ENCODE measurements around the gene CST4. TPM values are rescaled to one million over a fixed set of nuclear protein-coding genes. Genes with fewer than 3 reads are reported as not detected.
"Not testable (repeated sequence)": the region's sequence is repeated elsewhere in the genome, so short reads cannot be mapped to it uniquely, and the experiment has no call there.

The CST4 gene
- total RNA-seq, 2 donors from 2014 or later: not detected

GRCh38 chr20:23663180-23663579, 25.7 kb downstream of the CST4 start:
- Mint-ChIP-seq H3K4me3 (no peak overlapping the region), H3K9me3 (no peaks in the 10 kb centered on the region), H3K27me3 (no peaks in the 10 kb centered on the region), H3K36me3 (no peaks in the 10 kb centered on the region), H3K4me1 (ENCODE audit: low read depth in 2 of 2) (no peaks in the 10 kb centered on the region), H3K27ac (no peak overlapping the region)
- no peak for DNase-seq (ENCODE audit: low spot score)
- no peak for ATAC-seq

- Mint-ChIP-seq H3K4me1 (ENCODE audit: low read depth in 2 of 2) (no peaks in the 10 kb centered on the region), H3K27me3 (peaks cover 0 to 3% of the 10 kb centered on the region in 2 donors), H3K36me3 (no peaks in the 10 kb centered on the region), H3K27ac (no peak overlapping the region), H3K4me3 (no peak overlapping the region), H3K9me3 (no peaks in the 10 kb centered on the region)
- ATAC-seq: no peak
- no peak for DNase-seq (ENCODE audit: low spot score)
Measured at GRCh38 chr20:23662276-23662870, 26.5 kb downstream of the CST4 start.

DNA sequence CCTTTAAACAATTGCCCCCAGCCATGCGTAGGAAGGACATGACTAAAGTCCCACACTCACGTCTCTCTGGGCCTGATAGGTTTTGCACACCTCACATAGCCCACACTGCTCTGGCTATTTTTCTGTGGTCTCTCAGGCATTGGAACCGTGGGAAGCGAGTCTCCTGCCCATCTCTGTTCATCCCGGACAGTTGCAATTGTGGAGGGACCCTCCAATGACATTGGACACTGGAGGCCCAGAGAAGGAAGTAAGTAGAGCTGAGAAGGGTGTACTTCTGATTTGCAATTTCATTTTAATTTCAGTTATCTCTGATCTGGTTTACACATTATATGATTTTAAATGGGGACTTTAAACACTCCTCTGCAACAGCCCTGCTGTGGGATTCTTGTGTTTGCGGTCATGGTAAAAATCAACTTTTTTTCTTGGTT, 27.8 kb downstream of the CST4 start:
- H3K9me3 Mint-ChIP-seq: no peaks in the 10 kb centered on the region
- no peak overlapping the region for H3K4me3 Mint-ChIP-seq
- peaks cover 0 to 3% of the 10 kb centered on the region in 2 donors for H3K27me3 Mint-ChIP-seq
- no peaks in the 10 kb centered on the region for H3K4me1 Mint-ChIP-seq (ENCODE audit: low read depth in 2 of 2)
- DNase-seq (ENCODE audit: low spot score) (no peak), ATAC-seq (no peak)
- no peak overlapping the region for H3K27ac Mint-ChIP-seq
- H3K36me3 Mint-ChIP-seq: no peaks in the 10 kb centered on the region

DNA sequence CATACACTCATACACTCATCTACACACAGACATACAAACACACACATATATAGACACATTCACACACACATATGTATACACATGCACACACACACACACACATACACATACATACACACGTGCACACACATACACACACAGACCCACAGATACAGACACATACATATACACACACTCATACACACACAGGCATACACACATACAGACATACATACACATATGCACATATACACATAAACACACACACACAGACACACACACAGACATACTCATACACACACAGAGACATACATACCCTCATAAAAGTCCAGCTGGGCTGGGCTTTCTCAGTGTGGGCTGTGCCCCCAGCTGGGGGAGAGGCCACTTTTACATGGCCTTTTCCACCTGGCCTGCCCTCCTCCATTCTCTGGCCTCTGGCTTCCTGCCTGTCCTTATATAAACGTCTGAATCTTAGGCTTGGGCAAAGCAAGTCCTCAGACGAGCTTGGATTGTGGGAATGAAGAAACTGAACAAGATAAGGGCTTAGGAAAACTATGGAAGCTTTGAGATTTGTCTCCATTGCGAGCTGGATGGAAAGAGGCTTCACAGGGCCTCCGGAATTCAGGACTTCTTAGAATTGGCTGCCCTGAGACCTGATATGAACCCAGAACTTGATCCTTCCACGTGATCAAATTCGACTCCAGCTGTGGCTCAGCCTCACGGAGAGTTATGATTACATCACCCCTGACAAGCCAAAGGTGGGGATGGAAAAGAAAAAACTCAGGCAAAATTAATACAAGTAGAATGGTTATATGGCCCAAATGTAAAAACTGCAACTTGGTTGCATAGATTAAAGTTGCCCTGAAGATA, 28.6 kb downstream of the CST4 start:
- ATAC-seq (peak; percentile 30 to 37), DNase-seq (ENCODE audit: low spot score) (no peak)
- Mint-ChIP-seq H3K9me3 (no peaks in the 10 kb centered on the region), H3K36me3 (no peaks in the 10 kb centered on the region), H3K4me3 (no peak overlapping the region), H3K27ac (no peak overlapping the region), H3K27me3 (peaks cover 1 to 3% of the 10 kb centered on the region in 2 donors), H3K4me1 (ENCODE audit: low read depth in 2 of 2) (no peaks in the 10 kb centered on the region)

- not testable (repeated sequence) for H3K36me3 Mint-ChIP-seq; H3K27me3 Mint-ChIP-seq; ATAC-seq; H3K4me1 Mint-ChIP-seq (ENCODE audit: low read depth in 2 of 2); H3K9me3 Mint-ChIP-seq; H3K27ac Mint-ChIP-seq; DNase-seq (ENCODE audit: low spot score); H3K4me3 Mint-ChIP-seq
Measured at GRCh38 chr20:23659610-23659988, 29.2 kb downstream of the CST4 start.

DNA sequence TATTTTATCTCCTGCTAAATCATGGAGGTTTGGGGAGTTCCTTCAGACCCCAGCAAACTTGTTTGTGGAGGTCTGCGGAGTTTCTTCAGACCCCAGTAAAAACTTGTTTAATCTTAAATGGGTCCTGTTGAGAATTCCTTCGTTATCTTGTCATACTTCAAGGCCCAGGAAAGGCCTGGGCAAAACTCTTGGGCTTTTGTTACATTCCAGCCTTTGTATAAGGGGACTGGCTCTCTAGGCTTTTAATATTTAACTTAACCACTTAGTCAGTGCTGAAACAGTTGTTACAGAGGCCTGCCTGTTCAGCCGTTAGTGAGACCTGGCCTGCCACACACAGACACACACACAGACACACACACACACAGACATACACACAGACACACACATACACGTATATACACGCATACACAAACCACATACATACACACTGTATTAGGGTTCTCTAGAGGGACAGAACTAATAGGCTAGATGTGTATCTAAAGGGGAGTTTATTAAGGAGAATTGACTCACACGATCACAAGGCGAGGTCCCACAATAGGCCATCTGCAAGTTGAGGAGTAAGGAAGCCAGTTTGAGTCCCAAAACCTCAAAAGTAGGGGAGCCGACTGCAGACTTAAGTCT, 29.7 kb downstream of the CST4 start:
- Mint-ChIP-seq H3K4me1 (ENCODE audit: low read depth in 2 of 2) (no peaks in the 10 kb centered on the region), H3K9me3 (no peaks in the 10 kb centered on the region), H3K4me3 (no peak overlapping the region), H3K36me3 (no peaks in the 10 kb centered on the region), H3K27me3 (peaks cover 3 to 12% of the 10 kb centered on the region in 2 donors), H3K27ac (no peak overlapping the region)
- ATAC-seq (no peak), DNase-seq (ENCODE audit: low spot score) (no peak)

DNA sequence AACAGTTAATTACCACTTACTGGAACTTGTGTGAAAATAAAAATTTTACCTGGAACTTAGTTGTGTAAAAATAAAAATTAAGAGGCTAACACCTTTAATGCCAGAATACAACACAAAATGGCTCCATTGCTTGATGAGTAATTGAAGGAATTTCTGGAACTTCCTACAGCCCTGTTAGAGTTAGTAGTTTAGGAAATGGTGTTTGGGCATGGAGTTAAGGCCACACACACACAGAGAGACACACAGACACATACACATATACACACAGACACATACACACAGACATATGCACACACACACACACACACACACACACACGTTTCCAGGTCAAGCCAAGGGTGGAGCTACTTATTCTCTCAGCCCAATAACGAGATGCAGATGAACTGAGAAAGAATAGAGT, 30.5 kb downstream of the CST4 start:
- H3K4me1 Mint-ChIP-seq (ENCODE audit: low read depth in 2 of 2): no peaks in the 10 kb centered on the region
- ATAC-seq (no peak), DNase-seq (ENCODE audit: low spot score) (no peak)
- no peaks in the 10 kb centered on the region for H3K36me3 Mint-ChIP-seq
- H3K4me3 Mint-ChIP-seq: no peak overlapping the region
- no peak overlapping the region for H3K27ac Mint-ChIP-seq
- H3K9me3 Mint-ChIP-seq: no peaks in the 10 kb centered on the region
- peaks cover 6 to 18% of the 10 kb centered on the region in 2 donors for H3K27me3 Mint-ChIP-seq

GRCh38 chr20:23657202-23657601, 31.6 kb downstream of the CST4 start:
- DNase-seq (ENCODE audit: low spot score) (no peak), ATAC-seq (no peak)
- H3K36me3 Mint-ChIP-seq: no peaks in the 10 kb centered on the region
- H3K4me1 Mint-ChIP-seq (ENCODE audit: low read depth in 2 of 2): no peaks in the 10 kb centered on the region
- no peak overlapping the region for H3K27ac Mint-ChIP-seq
- peaks cover 7 to 20% of the 10 kb centered on the region in 2 donors for H3K27me3 Mint-ChIP-seq
- no peak overlapping the region for H3K4me3 Mint-ChIP-seq
- H3K9me3 Mint-ChIP-seq: no peaks in the 10 kb centered on the region

DNA sequence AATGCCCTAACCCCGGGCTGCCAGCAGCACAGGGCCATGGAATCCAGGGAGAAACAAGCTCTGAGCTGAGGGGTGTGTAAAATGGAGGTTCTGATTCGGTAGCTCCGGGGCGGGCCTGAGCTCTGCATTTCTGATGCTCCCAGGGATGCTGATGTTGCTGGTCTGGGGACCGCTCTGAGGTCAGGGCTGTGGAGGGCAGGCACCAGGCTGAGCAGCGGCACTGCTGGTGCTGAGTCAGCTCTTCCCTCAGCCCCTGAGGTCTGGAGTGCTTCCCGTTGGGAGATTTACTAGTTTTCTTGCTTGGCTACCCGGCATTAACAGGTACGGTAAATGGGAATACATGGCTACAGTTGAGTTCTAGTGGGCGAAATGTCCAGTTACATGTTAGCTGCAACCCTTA, 32.5 kb downstream of the CST4 start:
- Mint-ChIP-seq H3K27me3 (peaks cover 7 to 20% of the 10 kb centered on the region in 2 donors), H3K36me3 (no peaks in the 10 kb centered on the region), H3K9me3 (no peaks in the 10 kb centered on the region), H3K4me3 (no peak overlapping the region), H3K27ac (no peak overlapping the region), H3K4me1 (ENCODE audit: low read depth in 2 of 2) (no peaks in the 10 kb centered on the region)
- DNase-seq (ENCODE audit: low spot score): no peak
- no peak for ATAC-seq

- Mint-ChIP-seq H3K4me1 (ENCODE audit: low read depth in 2 of 2) (no peaks in the 10 kb centered on the region), H3K4me3 (no peak overlapping the region), H3K36me3 (no peaks in the 10 kb centered on the region), H3K27me3 (peaks cover 7 to 20% of the 10 kb centered on the region in 2 donors), H3K27ac (no peak overlapping the region), H3K9me3 (no peaks in the 10 kb centered on the region)
- no peak for DNase-seq (ENCODE audit: low spot score)
- no peak for ATAC-seq
Measured at GRCh38 chr20:23655491-23656211, 33.2 kb downstream of the CST4 start.

GRCh38 chr20:23654717-23655116, 34.1 kb downstream of the CST4 start:
- Mint-ChIP-seq H3K27me3 (peaks cover 7 to 20% of the 10 kb centered on the region in 2 donors), H3K4me1 (ENCODE audit: low read depth in 2 of 2) (no peaks in the 10 kb centered on the region), H3K27ac (no peak overlapping the region), H3K9me3 (no peaks in the 10 kb centered on the region), H3K4me3 (no peak overlapping the region), H3K36me3 (no peaks in the 10 kb centered on the region)
- ATAC-seq (no peak), DNase-seq (ENCODE audit: low spot score) (no peak)

- H3K36me3 Mint-ChIP-seq: no peaks in the 10 kb centered on the region
- no peaks in the 10 kb centered on the region for H3K4me1 Mint-ChIP-seq (ENCODE audit: low read depth in 2 of 2)
- DNase-seq (ENCODE audit: low spot score) (no peak), ATAC-seq (no peak)
- H3K27ac Mint-ChIP-seq: no peak overlapping the region
- H3K27me3 Mint-ChIP-seq: peaks cover 7 to 20% of the 10 kb centered on the region in 2 donors
- no peaks in the 10 kb centered on the region for H3K9me3 Mint-ChIP-seq
- no peak overlapping the region for H3K4me3 Mint-ChIP-seq
Measured at GRCh38 chr20:23654000-23654399, 34.8 kb downstream of the CST4 start.

GRCh38 chr20:23653400-23653938, 35.4 kb downstream of the CST4 start:
- peaks cover 7 to 20% of the 10 kb centered on the region in 2 donors for H3K27me3 Mint-ChIP-seq
- ATAC-seq: no peak
- H3K4me1 Mint-ChIP-seq (ENCODE audit: low read depth in 2 of 2): no peaks in the 10 kb centered on the region
- H3K27ac Mint-ChIP-seq: no peak overlapping the region
- H3K9me3 Mint-ChIP-seq: no peaks in the 10 kb centered on the region
- no peaks in the 10 kb centered on the region for H3K36me3 Mint-ChIP-seq
- no peak for DNase-seq (ENCODE audit: low spot score)
- H3K4me3 Mint-ChIP-seq: no peak overlapping the region

Measured in natural killer cell treated with Interleukin-12 subunit alpha and Interleukin-12 subunit beta and Interleukin-15 and Interleukin-18, amount 100 ng/mL, for 72 hours (primary cell).